WERI-Rb-1 (cell line): Measurements from ENCODE around the gene PRSS56.

Experiments used
- DNase-seq: peaks from one replicate; pipeline ENCODE4 v3.0.0-alpha.2; 2020
- H3K27ac ChIP-seq: fragments of 250-450 bp; sonication (Bioruptor Pico); 2 replicates; pipeline ENCODE4 v1.5.1; 2020; ENCODE audit warnings: mild to moderate bottlenecking, moderate library complexity
- H3K27me3 ChIP-seq: fragments of 250-450 bp; sonication (Bioruptor Pico); 2 replicates; pipeline ENCODE4 v1.5.1; 2021; ENCODE audit warnings: mild to moderate bottlenecking, low read depth, moderate library complexity; ENCODE audit not compliant: insufficient read depth, severe bottlenecking
- H3K36me3 ChIP-seq: fragments of 250-450 bp; sonication (Bioruptor Pico); 2 replicates; pipeline ENCODE4 v1.5.1; 2020; ENCODE audit warnings: mild to moderate bottlenecking, moderate library complexity
- H3K4me3 ChIP-seq: 2 replicates; pipeline ENCODE4 v1.5.1; 2011; ENCODE audit warnings: low read depth, mild to moderate bottlenecking, control low read depth, low read length
- H3K9me3 ChIP-seq: fragments of 250-450 bp; sonication (Bioruptor Pico); 2 replicates; pipeline ENCODE4 v1.5.1; 2021; ENCODE audit warnings: mild to moderate bottlenecking, moderate library complexity; ENCODE audit not compliant: severe bottlenecking
- TF ChIP-seq, protein P1 (sequence below): IDR thresholded peaks from 2 replicates; pipeline ENCODE4 v1.5.1; 2011; ENCODE audit warnings: low read depth, mild to moderate bottlenecking, control low read depth, inconsistent platforms, low read length

The PRSS56 gene

DNA sequence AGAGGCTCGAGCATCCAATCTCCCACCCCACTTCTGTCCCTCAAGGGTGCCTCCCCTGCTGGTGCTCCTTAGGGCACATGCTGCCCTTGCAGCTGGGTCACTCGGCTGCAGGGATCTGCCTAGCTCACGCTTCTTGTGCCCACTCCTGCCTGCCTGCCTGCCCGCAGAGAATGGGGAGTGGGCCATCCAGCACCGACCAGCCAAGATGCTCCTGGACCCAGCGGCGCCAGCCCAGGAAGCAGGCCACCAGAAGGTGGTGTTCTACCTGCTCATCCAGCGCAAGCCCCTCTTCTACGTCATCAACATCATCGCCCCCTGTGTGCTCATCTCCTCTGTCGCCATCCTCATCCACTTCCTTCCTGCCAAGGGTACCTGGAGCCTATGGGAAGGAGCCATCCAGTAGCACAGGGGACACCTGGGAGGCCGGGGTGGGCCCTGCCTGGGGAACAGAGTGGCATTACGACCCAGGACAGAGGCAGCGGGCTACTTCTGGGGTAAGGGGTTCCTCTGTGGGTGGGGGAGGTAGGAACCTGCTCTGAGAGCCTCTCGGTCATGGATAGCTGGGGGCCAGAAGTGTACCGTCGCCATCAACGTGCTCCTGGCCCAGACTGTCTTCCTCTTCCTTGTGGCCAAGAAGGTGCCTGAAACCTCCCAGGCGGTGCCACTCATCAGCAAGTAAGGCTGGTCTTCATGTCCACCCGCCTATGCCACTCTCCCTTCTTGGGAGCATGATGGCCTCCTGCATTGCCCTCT, 22.7 kb downstream of the PRSS56 start:
- DNase-seq, result no peak
- no peak overlapping the region for H3K27ac ChIP-seq
- H3K9me3 ChIP-seq, result no peaks in the 10 kb centered on the region
- H3K36me3 ChIP-seq, result peaks cover 14% of the 10 kb centered on the region
- TF ChIP-seq, protein P1, sequence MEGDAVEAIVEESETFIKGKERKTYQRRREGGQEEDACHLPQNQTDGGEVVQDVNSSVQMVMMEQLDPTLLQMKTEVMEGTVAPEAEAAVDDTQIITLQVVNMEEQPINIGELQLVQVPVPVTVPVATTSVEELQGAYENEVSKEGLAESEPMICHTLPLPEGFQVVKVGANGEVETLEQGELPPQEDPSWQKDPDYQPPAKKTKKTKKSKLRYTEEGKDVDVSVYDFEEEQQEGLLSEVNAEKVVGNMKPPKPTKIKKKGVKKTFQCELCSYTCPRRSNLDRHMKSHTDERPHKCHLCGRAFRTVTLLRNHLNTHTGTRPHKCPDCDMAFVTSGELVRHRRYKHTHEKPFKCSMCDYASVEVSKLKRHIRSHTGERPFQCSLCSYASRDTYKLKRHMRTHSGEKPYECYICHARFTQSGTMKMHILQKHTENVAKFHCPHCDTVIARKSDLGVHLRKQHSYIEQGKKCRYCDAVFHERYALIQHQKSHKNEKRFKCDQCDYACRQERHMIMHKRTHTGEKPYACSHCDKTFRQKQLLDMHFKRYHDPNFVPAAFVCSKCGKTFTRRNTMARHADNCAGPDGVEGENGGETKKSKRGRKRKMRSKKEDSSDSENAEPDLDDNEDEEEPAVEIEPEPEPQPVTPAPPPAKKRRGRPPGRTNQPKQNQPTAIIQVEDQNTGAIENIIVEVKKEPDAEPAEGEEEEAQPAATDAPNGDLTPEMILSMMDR, result no peak
- no peaks in the 10 kb centered on the region for H3K27me3 ChIP-seq
- H3K4me3 ChIP-seq, result no peak overlapping the region

DNA sequence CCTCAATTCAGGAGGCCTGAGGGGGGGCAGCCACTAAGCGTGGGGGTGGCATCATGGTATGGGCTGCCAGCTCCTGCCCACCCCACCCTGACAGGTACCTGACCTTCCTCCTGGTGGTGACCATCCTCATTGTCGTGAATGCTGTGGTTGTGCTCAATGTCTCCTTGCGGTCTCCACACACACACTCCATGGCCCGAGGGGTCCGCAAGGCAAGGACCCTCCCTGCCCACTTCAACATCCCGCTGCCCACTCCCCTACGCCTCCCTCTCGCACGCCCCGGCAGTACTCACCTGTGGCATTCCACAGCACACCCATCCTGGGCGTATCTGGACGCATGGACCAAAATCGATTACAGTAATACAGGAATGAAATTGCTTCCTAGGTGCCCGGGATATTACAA, 23.3 kb downstream of the PRSS56 start:
- no peak for DNase-seq
- H3K27ac ChIP-seq, result no peak overlapping the region
- no peaks in the 10 kb centered on the region for H3K9me3 ChIP-seq
- H3K4me3 ChIP-seq, result no peak overlapping the region
- TF ChIP-seq, protein P1, result no peak
- no peaks in the 10 kb centered on the region for H3K27me3 ChIP-seq
- peaks cover 18% of the 10 kb centered on the region for H3K36me3 ChIP-seq

DNA sequence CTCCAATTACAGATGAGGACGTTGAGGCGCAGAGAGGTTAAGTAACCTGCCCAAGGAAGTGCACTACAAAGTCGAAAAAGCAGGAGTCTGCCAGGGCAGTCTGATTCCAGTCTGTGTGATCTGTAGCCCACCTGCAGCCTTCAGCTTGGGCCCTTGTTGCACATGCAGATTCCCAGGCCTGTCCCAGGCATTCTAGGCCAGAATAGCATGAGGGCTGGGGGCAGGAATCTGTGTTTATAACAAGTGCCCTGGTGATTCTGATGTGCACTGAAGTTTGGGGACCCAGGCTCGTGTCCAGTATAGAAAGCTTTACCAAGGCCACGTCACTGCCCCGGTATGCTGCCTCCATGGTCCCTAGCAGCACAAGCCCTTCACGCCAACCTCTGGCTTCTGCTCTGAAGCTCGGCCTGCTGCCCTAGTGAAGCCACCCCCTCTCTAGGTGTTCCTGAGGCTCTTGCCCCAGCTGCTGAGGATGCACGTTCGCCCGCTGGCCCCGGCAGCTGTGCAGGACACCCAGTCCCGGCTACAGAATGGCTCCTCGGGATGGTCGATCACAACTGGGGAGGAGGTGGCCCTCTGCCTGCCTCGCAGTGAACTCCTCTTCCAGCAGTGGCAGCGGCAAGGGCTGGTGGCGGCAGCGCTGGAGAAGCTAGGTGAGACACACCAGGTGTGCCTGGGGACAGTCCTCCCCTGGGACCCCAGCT, 23.9 kb downstream of the PRSS56 start:
- Histone ChIP-seq H3K36me3 (peaks cover 22% of the 10 kb centered on the region), H3K27me3 (no peaks in the 10 kb centered on the region)
- TF ChIP-seq, protein P1, result no peak

DNA sequence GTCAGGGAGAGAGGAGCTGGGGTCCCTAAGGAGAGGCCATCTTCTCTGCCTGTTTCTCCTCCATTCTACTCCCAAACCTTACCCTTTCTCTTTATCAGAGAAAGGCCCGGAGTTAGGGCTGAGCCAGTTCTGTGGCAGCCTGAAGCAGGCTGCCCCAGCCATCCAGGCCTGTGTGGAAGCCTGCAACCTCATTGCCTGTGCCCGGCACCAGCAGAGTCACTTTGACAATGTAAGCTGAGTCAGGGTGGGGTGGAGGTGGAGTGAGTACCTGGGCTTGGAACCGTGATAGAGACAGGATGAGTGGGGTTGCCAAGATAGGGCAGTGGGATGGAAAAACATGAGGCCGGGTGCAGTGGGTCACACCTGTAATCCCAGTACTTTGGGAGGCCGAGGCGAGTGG, 24.5 kb downstream of the PRSS56 start:
- no peak overlapping the region for H3K27ac ChIP-seq
- H3K4me3 ChIP-seq, result no peak overlapping the region
- no peak for DNase-seq
- TF ChIP-seq, protein P1, result no peak
- peaks cover 3% of the 10 kb centered on the region for H3K9me3 ChIP-seq
- H3K27me3 ChIP-seq, result no peaks in the 10 kb centered on the region
- H3K36me3 ChIP-seq, result peaks cover 24% of the 10 kb centered on the region

More for the DNA sequence above, 23.9 kb downstream of the PRSS56 start:
- DNase-seq, result no peak
- Histone ChIP-seq H3K9me3 (peaks cover under 1% of the 10 kb centered on the region), H3K27ac (no peak overlapping the region), H3K4me3 (no peak overlapping the region)

DNA sequence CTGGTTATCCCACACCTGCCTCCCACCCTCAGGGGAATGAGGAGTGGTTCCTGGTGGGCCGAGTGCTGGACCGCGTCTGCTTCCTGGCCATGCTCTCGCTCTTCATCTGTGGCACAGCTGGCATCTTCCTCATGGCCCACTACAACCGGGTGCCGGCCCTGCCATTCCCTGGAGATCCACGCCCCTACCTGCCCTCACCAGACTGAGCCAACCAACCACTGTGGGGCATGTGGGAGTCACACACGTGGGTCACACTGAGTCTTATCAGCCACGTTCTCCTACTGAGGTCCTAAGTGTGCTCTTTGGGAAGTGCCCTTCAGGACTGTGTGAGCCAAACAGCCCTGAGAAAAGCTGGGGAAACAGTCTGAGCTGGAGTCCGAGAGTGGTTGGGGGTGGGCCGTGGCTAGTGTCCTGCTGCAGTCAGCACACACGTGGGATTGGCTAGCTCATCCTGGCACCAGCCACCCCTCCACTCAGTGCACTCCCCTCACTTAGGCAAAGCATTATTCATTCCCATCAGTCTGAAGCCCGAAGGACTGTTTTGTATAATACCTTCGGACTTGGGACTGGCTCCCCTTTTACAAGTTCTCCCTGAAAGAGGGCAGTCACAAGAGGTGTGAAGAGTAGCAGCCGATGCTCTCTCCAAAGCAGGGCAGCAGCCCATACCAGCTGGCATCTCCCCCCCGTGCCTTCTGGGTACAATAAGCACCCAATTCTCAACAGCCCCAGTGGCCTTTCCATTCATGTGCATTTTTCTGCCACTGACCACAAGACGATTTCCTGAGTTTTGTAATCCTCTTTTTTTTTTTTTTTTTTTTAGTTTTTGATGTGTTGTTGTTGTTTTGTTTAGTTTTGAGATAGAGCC, 25.6 kb downstream of the PRSS56 start:
- peaks cover 24% of the 10 kb centered on the region for H3K36me3 ChIP-seq
- no peaks in the 10 kb centered on the region for H3K27me3 ChIP-seq
- DNase-seq, result no peak
- TF ChIP-seq, protein P1, result no peak
- peaks cover 3% of the 10 kb centered on the region for H3K9me3 ChIP-seq
- H3K4me3 ChIP-seq, result no peak overlapping the region
- H3K27ac ChIP-seq, result no peak overlapping the region
